HepG2 (cell line): ENCODE results near the gene MMP24OS. TPM values are rescaled to one million over a fixed set of nuclear protein-coding genes. Genes with fewer than 3 reads are reported as not detected.

Experiments used
- ELF3 ChIP-seq: IDR thresholded peaks from 2 replicates; pipeline ENCODE4 v1.6.1; 2016; ENCODE audit warnings: missing genetic modification reagents, missing compliant biosample characterization
- FOXO4 ChIP-seq: sonication (generic); formaldehyde crosslinking; conservative IDR thresholded peaks from 2 replicates; pipeline ENCODE4 v1.8.1; 2023; ENCODE audit warnings: missing genetic modification reagents
- KLF12 ChIP-seq: sonication (generic); formaldehyde crosslinking; IDR thresholded peaks from 2 replicates; pipeline ENCODE4 v1.4.0; 2020; ENCODE audit warnings: missing genetic modification reagents, borderline replicate concordance
- MXI1 ChIP-seq: IDR thresholded peaks from 3 replicates; pipeline ENCODE4 v1.6.1; 2012; ENCODE audit warnings: low read depth, low read length, inconsistent platforms, borderline replicate concordance
- RORA ChIP-seq: sonication (generic); formaldehyde crosslinking; IDR thresholded peaks from 2 replicates; pipeline ENCODE4 v1.5.0; 2020; ENCODE audit warnings: mild to moderate bottlenecking, missing genetic modification reagents, moderate library complexity
- ZBED4 ChIP-seq: sonication (generic); formaldehyde crosslinking; IDR thresholded peaks from 2 replicates; pipeline ENCODE4 v1.4.0; 2020; ENCODE audit warnings: missing genetic modification reagents, borderline replicate concordance
- ZBTB37 ChIP-seq: sonication (generic); formaldehyde crosslinking; IDR thresholded peaks from 2 replicates; pipeline ENCODE4 v1.4.0; 2020; ENCODE audit warnings: mild to moderate bottlenecking, missing genetic modification reagents
- ZKSCAN1 ChIP-seq: fragments of 150-350 bp; IDR thresholded peaks from 2 replicates; pipeline ENCODE4 v1.6.1; 2014; ENCODE audit warnings: low read length
- ZNF256 ChIP-seq: sonication (generic); formaldehyde crosslinking; conservative IDR thresholded peaks from 2 replicates; pipeline ENCODE4 v1.4.0; 2020; ENCODE audit warnings: missing genetic modification reagents
- ZSCAN29 ChIP-seq: sonication (generic); formaldehyde crosslinking; conservative IDR thresholded peaks from 2 replicates; pipeline ENCODE4 v1.4.0; 2020; ENCODE audit warnings: mild to moderate bottlenecking, missing genetic modification reagents
- polyA plus RNA-seq, 8 experiments: library from polyadenylated mRNA; depleted of rRNA in 3 of 8; stranded (reverse) in 7 of 8; unstranded in 1 of 8; fragments of >200 nt; fragmentation: Illumina TruSeq in 4 of 8; extraction: Trizol in 4 of 8; gene quantifications; 2 replicates each; pipeline versions ENCODE4 v1.2.1 to v1.2.3, GENCODE V29; 2011 to 2016; ENCODE audit warnings: low read depth in 4 of 8, missing spikeins in 1 of 8, mixed read lengths in 1 of 8; ENCODE audit not compliant: insufficient read depth in 1 of 8
- total RNA-seq, 5 experiments: library from RNA; depleted of rRNA; stranded (reverse); fragments of >200 nt; fragmentation: Illumina TruSeq; extraction: Trizol; gene quantifications; 2 replicates each; pipeline ENCODE4 v1.2.3, GENCODE V29; 2016; ENCODE audit warnings: low read depth in 1 of 5
- TF ChIP-seq, protein P1 (sequence below): IDR thresholded peaks from 2 replicates; pipeline ENCODE4 v1.6.1; 2012; ENCODE audit warnings: low read depth, low read length, improper control_type of control experiment
- TF ChIP-seq, protein P2 (sequence below): sonication (generic); formaldehyde crosslinking; IDR thresholded peaks from 2 replicates; pipeline ENCODE4; 2020; ENCODE audit warnings: missing genetic modification reagents, mild to moderate bottlenecking, borderline replicate concordance

Gene MMP24OS
- total and polyA plus RNA-seq, 2 of the 13 experiments (the other 11 are each of a cell fraction or from before 2014, with no cell fraction given), result 6.0 to 8.5 TPM

DNA sequence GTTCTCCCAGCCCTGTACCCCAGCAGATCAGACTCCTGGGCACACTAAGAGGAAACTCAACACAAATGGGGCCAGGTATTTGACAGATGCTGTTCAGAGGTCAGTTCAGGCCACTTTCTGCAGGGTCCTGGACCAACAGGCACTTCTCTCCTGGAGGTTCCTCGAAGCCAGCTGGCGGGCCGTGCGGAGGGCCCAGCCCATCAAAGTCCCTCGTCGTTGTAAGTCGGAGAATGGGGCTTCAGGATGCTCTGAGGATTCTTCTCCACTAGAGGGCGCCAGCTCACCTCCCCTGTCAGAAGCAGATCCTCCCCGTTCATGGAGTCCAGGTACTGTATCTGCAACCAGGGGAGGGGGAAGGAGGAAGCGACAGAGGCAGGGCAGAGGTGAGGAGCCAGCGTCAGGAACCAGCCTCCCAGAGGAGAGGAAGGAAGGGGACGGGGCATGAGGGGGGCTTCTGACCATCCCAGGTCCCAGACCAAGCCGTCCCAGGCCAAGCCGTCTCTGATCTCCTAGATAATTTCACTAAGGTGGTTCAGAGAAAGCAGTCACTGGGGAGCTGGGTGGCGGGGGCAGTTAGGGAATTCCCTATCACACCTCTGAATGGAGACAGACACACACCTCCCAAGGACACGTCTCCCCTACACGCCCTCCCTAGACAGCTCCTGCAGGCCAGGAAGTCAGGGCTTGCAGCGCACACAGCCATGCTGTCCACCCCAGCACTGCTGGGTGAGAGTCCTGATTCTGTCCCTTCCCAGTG lies 26.0 kb upstream of the MMP24OS start (continued):
- TF ChIP-seq ZBTB37 (CRISPR knock-in tag) (no peak), ZBED4 (CRISPR knock-in tag) (peak; percentile 42; the same call in 1 of the 2 replicates), ZKSCAN1 (0 out of 2 replicates have a peak, but pooled peaks have one; percentile 41), KLF12 (no peak), FOXO4 (CRISPR knock-in tag) (no peak), ZSCAN29 (CRISPR knock-in tag) (no peak), ZNF256 (no peak), ELF3 (CRISPR knock-in tag) (peak; percentile 90), RORA (CRISPR knock-in tag) (no peak), MXI1 (peak; percentile 67; the same call in 1 of the 3 replicates)
- TF ChIP-seq, protein P1, sequence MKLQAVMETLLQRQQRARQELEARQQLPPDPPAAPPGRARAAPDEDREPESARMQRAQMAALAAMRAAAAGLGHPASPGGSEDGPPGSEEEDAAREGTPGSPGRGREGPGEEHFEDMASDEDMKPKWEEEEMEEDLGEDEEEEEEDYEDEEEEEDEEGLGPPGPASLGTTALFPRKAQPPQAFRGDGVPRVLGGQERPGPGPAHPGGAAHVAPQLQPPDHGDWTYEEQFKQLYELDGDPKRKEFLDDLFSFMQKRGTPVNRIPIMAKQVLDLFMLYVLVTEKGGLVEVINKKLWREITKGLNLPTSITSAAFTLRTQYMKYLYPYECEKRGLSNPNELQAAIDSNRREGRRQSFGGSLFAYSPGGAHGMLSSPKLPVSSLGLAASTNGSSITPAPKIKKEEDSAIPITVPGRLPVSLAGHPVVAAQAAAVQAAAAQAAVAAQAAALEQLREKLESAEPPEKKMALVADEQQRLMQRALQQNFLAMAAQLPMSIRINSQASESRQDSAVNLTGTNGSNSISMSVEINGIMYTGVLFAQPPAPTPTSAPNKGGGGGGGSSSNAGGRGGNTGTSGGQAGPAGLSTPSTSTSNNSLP, result no peak
- TF ChIP-seq, protein P2, sequence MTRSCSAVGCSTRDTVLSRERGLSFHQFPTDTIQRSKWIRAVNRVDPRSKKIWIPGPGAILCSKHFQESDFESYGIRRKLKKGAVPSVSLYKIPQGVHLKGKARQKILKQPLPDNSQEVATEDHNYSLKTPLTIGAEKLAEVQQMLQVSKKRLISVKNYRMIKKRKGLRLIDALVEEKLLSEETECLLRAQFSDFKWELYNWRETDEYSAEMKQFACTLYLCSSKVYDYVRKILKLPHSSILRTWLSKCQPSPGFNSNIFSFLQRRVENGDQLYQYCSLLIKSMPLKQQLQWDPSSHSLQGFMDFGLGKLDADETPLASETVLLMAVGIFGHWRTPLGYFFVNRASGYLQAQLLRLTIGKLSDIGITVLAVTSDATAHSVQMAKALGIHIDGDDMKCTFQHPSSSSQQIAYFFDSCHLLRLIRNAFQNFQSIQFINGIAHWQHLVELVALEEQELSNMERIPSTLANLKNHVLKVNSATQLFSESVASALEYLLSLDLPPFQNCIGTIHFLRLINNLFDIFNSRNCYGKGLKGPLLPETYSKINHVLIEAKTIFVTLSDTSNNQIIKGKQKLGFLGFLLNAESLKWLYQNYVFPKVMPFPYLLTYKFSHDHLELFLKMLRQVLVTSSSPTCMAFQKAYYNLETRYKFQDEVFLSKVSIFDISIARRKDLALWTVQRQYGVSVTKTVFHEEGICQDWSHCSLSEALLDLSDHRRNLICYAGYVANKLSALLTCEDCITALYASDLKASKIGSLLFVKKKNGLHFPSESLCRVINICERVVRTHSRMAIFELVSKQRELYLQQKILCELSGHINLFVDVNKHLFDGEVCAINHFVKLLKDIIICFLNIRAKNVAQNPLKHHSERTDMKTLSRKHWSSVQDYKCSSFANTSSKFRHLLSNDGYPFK, result 0 out of 2 replicates have a peak, but pooled peaks have one; percentile 32
